Measurements from ENCODE around the gene MRPL45. TPM values are rescaled to one million over a fixed set of nuclear protein-coding genes. Genes with fewer than 3 reads are reported as not detected.

The MRPL45 gene
- total and polyA plus RNA-seq, 10 of the 15 experiments (the other 5 are each of a cell fraction or from before 2014, with no cell fraction given) = 37.5 to 128 (median 59.6) TPM

GRCh38 chr17:38350035-38350434 is 53.1 kb downstream of the MRPL45 start:
- no peaks in the 10 kb centered on the region for H3K9me3 ChIP-seq (replicated peaks; ENCODE audit: control insufficient read depth, insufficient read depth, low read length)
- no peak for TF ChIP-seq ZBTB11 (CRISPR knock-in tag; IDR thresholded peaks at IDR 0.05)
- no peak for TF ChIP-seq BRCA1 (IDR thresholded peaks at IDR 0.05; ENCODE audit: low read depth, low read length)
- TF ChIP-seq STAT3 (IDR thresholded peaks at IDR 0.05; ENCODE audit: low read depth, low read length) = no peak
- TF ChIP-seq, protein P1, sequence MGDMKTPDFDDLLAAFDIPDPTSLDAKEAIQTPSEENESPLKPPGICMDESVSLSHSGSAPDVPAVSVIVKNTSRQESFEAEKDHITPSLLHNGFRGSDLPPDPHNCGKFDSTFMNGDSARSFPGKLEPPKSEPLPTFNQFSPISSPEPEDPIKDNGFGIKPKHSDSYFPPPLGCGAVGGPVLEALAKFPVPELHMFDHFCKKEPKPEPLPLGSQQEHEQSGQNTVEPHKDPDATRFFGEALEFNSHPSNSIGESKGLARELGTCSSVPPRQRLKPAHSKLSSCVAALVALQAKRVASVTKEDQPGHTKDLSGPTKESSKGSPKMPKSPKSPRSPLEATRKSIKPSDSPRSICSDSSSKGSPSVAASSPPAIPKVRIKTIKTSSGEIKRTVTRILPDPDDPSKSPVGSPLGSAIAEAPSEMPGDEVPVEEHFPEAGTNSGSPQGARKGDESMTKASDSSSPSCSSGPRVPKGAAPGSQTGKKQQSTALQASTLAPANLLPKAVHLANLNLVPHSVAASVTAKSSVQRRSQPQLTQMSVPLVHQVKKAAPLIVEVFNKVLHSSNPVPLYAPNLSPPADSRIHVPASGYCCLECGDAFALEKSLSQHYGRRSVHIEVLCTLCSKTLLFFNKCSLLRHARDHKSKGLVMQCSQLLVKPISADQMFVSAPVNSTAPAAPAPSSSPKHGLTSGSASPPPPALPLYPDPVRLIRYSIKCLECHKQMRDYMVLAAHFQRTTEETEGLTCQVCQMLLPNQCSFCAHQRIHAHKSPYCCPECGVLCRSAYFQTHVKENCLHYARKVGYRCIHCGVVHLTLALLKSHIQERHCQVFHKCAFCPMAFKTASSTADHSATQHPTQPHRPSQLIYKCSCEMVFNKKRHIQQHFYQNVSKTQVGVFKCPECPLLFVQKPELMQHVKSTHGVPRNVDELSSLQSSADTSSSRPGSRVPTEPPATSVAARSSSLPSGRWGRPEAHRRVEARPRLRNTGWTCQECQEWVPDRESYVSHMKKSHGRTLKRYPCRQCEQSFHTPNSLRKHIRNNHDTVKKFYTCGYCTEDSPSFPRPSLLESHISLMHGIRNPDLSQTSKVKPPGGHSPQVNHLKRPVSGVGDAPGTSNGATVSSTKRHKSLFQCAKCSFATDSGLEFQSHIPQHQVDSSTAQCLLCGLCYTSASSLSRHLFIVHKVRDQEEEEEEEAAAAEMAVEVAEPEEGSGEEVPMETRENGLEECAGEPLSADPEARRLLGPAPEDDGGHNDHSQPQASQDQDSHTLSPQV (IDR thresholded peaks at IDR 0.05) = no peak
- TF ChIP-seq FOXM1 (IDR thresholded peaks at IDR 0.05; ENCODE audit: low read depth, low read length) = no peak
- no peak for TF ChIP-seq RUNX3 (IDR thresholded peaks at IDR 0.05; ENCODE audit: low read length)
- TF ChIP-seq, protein P2, sequence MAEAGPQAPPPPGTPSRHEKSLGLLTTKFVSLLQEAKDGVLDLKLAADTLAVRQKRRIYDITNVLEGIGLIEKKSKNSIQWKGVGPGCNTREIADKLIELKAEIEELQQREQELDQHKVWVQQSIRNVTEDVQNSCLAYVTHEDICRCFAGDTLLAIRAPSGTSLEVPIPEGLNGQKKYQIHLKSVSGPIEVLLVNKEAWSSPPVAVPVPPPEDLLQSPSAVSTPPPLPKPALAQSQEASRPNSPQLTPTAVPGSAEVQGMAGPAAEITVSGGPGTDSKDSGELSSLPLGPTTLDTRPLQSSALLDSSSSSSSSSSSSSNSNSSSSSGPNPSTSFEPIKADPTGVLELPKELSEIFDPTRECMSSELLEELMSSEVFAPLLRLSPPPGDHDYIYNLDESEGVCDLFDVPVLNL (IDR thresholded peaks at IDR 0.05; ENCODE audit: low read depth, low read length) = no peak
- no peak for TF ChIP-seq NFYA (IDR thresholded peaks at IDR 0.05; ENCODE audit: borderline replicate concordance, low read depth, low read length)
- TF ChIP-seq NBN (IDR thresholded peaks at IDR 0.05) = no peak
- no peak for TF ChIP-seq CREM (IDR thresholded peaks at IDR 0.05; ENCODE audit: low read depth)
- TF ChIP-seq, protein P3, sequence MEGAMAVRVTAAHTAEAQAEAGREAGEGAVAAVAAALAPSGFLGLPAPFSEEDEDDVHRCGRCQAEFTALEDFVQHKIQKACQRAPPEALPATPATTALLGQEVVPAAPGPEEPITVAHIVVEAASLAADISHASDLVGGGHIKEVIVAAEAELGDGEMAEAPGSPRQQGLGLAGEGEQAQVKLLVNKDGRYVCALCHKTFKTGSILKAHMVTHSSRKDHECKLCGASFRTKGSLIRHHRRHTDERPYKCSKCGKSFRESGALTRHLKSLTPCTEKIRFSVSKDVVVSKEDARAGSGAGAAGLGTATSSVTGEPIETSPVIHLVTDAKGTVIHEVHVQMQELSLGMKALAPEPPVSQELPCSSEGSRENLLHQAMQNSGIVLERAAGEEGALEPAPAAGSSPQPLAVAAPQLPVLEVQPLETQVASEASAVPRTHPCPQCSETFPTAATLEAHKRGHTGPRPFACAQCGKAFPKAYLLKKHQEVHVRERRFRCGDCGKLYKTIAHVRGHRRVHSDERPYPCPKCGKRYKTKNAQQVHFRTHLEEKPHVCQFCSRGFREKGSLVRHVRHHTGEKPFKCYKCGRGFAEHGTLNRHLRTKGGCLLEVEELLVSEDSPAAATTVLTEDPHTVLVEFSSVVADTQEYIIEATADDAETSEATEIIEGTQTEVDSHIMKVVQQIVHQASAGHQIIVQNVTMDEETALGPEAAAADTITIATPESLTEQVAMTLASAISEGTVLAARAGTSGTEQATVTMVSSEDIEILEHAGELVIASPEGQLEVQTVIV (IDR thresholded peaks at IDR 0.05; ENCODE audit: borderline replicate concordance, partially characterized antibody) = no peak
- no peak for TF ChIP-seq PAX8 (IDR thresholded peaks at IDR 0.05)
- TF ChIP-seq YBX1 (IDR thresholded peaks at IDR 0.05) = no peak
- no peak for TF ChIP-seq SIN3A (IDR thresholded peaks at IDR 0.05; ENCODE audit: low read depth, low read length)
- FAIRE-seq (no peak), ATAC-seq (no peak), DNase-seq (ENCODE audit: low read depth, low spot score) (no peak)
- no peaks in the 10 kb centered on the region for H3K36me3 ChIP-seq (ENCODE audit: control insufficient read depth in 2 of 2, insufficient read depth in 2 of 2, low read length in 1 of 2)
- no peak overlapping the region for H3K27ac ChIP-seq (ENCODE audit: control insufficient read depth, insufficient read depth)
- POLR2A ChIA-PET = interaction anchor here (1.2 to 1.8 kb wide), 3 partner anchors 25 to 64 kb away, joined by 3 to 16 read pairs (median 6); partner anchors contain the start of gene MRPL45
- H2AFZ ChIP-seq (ENCODE audit: control insufficient read depth, low read depth, low read length) = no peak overlapping the region
- no peak overlapping the region; the same call in 1 of the 2 replicates for H3K9ac ChIP-seq (ENCODE audit: control insufficient read depth, insufficient read depth, low read length)
- WGBS (ENCODE audit: insufficient coverage, insufficient replicate concordance, low lambda C conversion rate, missing lambda C conversion rate) = 96% methylated on average over 2 of the region's 2 CpGs
- SMC1A ChIA-PET (ENCODE audit: uncharacterized antibody, unreplicated experiment) = interaction anchor here (0.7 to 7.9 kb wide), 15 partner anchors 10 to 145 kb away, joined by 3 to 161 read pairs (median 3); no protein-coding TSS in a partner anchor
- RAD21 ChIA-PET (ENCODE audit: unreplicated experiment) = interaction anchor here (1.2 to 8.4 kb wide), 8 partner anchors 24 to 316 kb away, joined by 5 to 172 read pairs (median 6); no protein-coding TSS in a partner anchor
- H3K4me3 ChIP-seq = no peak overlapping the region
- H3K4me2 ChIP-seq (ENCODE audit: control insufficient read depth, insufficient read depth) = no peak overlapping the region
- H3K27me3 ChIP-seq (replicated peaks in 1 of 2; ENCODE audit: control insufficient read depth in 2 of 2, insufficient read depth in 2 of 2, low read length in 1 of 2) = no peaks in the 10 kb centered on the region
- BruUV-seq (replicated peaks) = no TSS peak
- intact Hi-C loops (cut with micrococcal nuclease; ENCODE audit: unreplicated experiment) (loop anchor here (10.0 kb wide), 1 partner anchor 325 kb away; the partner anchor contains the start of gene EPOP), in situ Hi-C loops (cut with MboI) (no loop called here)
- H4K20me1 ChIP-seq (ENCODE audit: control insufficient read depth, insufficient read depth) = no peaks in the 10 kb centered on the region
- H3K79me2 ChIP-seq (ENCODE audit: control insufficient read depth, insufficient read depth, low read length) = peaks cover 8% of the 10 kb centered on the region
- CTCF ChIA-PET = interaction anchor here (0.9 to 9.3 kb wide), 24 partner anchors 9 to 205 kb away, joined by 3 to 349 read pairs (median 8); no protein-coding TSS in a partner anchor
- peaks cover 4% of the 10 kb centered on the region for H3K4me1 ChIP-seq (ENCODE audit: control insufficient read depth, insufficient read depth, low read length)

Measured in GM12878 (cell line).